Sigmoid colon (tissue), 4 donors: ENCODE results near the gene CDKN2C.

ENCODE experiments used
- POLR2A ChIP-seq, 2 donors: fragments of 450-650 bp; IDR thresholded peaks; one replicate each; pipeline ENCODE4 v1.6.1; 2016; ENCODE audit warnings: antibody characterized with exemption in 2 of 2, mild to moderate bottlenecking in 2 of 2, moderate library complexity in 2 of 2
- POLR2AphosphoS5 ChIP-seq, 4 donors: sonication (generic); formaldehyde crosslinking; IDR thresholded peaks; one replicate each; pipeline ENCODE4 v1.6.1; 2017; ENCODE audit warnings: antibody characterized with exemption in 4 of 4
- TF ChIP-seq, protein P1 (sequence below), 4 experiments: fragments of 450-650 bp in 3 of 4; fragments of 200-600 bp in 1 of 4; IDR thresholded peaks; one replicate each; pipeline ENCODE4 v1.5.1; 2016 to 2019; ENCODE audit warnings: antibody characterized with exemption in 4 of 4, mild to moderate bottlenecking in 3 of 4, moderate library complexity in 2 of 4

DNA sequence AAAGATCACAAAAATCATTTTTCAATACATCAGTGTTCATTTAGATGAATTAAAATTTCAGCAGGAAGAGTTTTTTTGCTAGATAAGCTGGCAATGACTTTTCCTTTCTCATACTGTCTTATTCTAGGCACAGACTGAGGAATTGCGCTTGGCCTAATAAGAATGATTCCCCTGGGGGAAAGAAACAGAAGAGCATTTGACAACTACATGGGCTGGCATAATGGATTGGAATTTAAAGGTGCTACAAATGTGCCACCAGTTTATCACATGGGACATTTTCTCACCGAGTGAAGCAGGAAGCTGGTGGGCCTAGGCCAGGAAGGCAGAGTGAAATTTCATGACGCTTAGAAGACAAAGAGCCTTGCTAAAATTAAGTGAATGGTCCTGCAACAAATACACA lies 39.3 kb downstream of the CDKN2C start:
- TF ChIP-seq, protein P1, sequence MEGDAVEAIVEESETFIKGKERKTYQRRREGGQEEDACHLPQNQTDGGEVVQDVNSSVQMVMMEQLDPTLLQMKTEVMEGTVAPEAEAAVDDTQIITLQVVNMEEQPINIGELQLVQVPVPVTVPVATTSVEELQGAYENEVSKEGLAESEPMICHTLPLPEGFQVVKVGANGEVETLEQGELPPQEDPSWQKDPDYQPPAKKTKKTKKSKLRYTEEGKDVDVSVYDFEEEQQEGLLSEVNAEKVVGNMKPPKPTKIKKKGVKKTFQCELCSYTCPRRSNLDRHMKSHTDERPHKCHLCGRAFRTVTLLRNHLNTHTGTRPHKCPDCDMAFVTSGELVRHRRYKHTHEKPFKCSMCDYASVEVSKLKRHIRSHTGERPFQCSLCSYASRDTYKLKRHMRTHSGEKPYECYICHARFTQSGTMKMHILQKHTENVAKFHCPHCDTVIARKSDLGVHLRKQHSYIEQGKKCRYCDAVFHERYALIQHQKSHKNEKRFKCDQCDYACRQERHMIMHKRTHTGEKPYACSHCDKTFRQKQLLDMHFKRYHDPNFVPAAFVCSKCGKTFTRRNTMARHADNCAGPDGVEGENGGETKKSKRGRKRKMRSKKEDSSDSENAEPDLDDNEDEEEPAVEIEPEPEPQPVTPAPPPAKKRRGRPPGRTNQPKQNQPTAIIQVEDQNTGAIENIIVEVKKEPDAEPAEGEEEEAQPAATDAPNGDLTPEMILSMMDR (IDR thresholded peaks at IDR 0.05), result no peak
- TF ChIP-seq POLR2AphosphoS5 (IDR thresholded peaks at IDR 0.05), result no peak
- no peak for TF ChIP-seq POLR2A (IDR thresholded peaks at IDR 0.05)
